GM12878 (cell line): Measurements from ENCODE around the gene SGIP1. TPM values are rescaled to one million over a fixed set of nuclear protein-coding genes. Genes with fewer than 3 reads are reported as not detected.

Experiments
- ATAC-seq: fragments of 200-7000 bp; cut with Tn5 transposase; 3 replicates; pipeline ENCODE4 v1.9.1; 2020; ENCODE audit warnings: mild to moderate bottlenecking, moderate library complexity
- BruUV-seq: library from RNA; stranded (reverse); fragments of 400-500 nt; replicated peaks from 2 replicates; lab custom pipeline; 2021; lab: Mats Ljungman, UMichigan
- CTCF ChIA-PET: fragments of 300-600 bp; sonication (Branson Sonifier 250); formaldehyde crosslinking; extraction: SDS; loops from one replicate; lab custom pipeline; 2021; ENCODE audit warnings: inconsistent platforms; lab: Yijun Ruan, JAX
- POLR2A ChIA-PET: fragments of 350-600 bp; formaldehyde crosslinking; extraction: SDS; loops from one replicate; lab custom pipeline; 2021; ENCODE audit warnings: inconsistent platforms; lab: Charles Lee
- RAD21 ChIA-PET: fragments of 300-600 bp; sonication (Branson Sonifier 250); formaldehyde crosslinking; loops from one replicate; lab custom pipeline; 2023; ENCODE audit warnings: antibody characterized with exemption; ENCODE audit not compliant: unreplicated experiment; lab: Charles Lee
- SMC1A ChIA-PET: fragments of 300-600 bp; sonication (Branson Sonifier 250); formaldehyde crosslinking; loops from one replicate; lab custom pipeline; 2023; ENCODE audit not compliant: unreplicated experiment, uncharacterized antibody; lab: Charles Lee
- DNase-seq: peaks from one replicate; pipeline ENCODE4 v3.0.0-alpha.2; 2011; ENCODE audit warnings: low read depth, low spot score
- FAIRE-seq: peaks from 3 replicates; lab custom pipeline; 2011; peaks lifted over from hg19 to GRCh38; lab: Jason Lieb, UNC
- H2AFZ ChIP-seq: 2 replicates; pipeline ENCODE4 v1.6.0; 2011; ENCODE audit warnings: low read depth, low read length, control low read depth; ENCODE audit not compliant: control insufficient read depth
- H3K27ac ChIP-seq: 2 replicates; pipeline ENCODE4 v1.5.1; 2011; ENCODE audit warnings: control low read depth; ENCODE audit not compliant: control insufficient read depth, insufficient read depth
- H3K27me3 ChIP-seq, 2 experiments: replicated peaks in 1 of 2; 2 replicates each; pipeline versions ENCODE4 v1.6.0 to v1.6.1; 2011; ENCODE audit warnings: low read length in 1 of 2; ENCODE audit not compliant: control insufficient read depth in 2 of 2, insufficient read depth in 2 of 2
- H3K36me3 ChIP-seq, 2 experiments: 2 replicates each; pipeline ENCODE4 v1.5.1; 2011; ENCODE audit warnings: low read length in 1 of 2; ENCODE audit not compliant: control insufficient read depth in 2 of 2, insufficient read depth in 2 of 2
- H3K4me1 ChIP-seq: 2 replicates; pipeline ENCODE4 v1.6.1; 2011; ENCODE audit warnings: mild to moderate bottlenecking, low read length, moderate library complexity, mixed read lengths; ENCODE audit not compliant: control insufficient read depth, insufficient read depth
- H3K4me2 ChIP-seq: 2 replicates; pipeline ENCODE4 v1.6.0; 2011; ENCODE audit warnings: control low read depth; ENCODE audit not compliant: control insufficient read depth, insufficient read depth
- H3K4me3 ChIP-seq: fragments of 200-600 bp; sonication (generic); 2 replicates; pipeline ENCODE4 v1.5.1; 2016
- H3K79me2 ChIP-seq: 2 replicates; pipeline ENCODE4 v1.6.0; 2011; ENCODE audit warnings: low read length; ENCODE audit not compliant: control insufficient read depth, insufficient read depth
- H3K9ac ChIP-seq: 2 replicates; pipeline ENCODE4 v1.8.0; 2011; ENCODE audit warnings: low read length, control low read depth, mixed read lengths; ENCODE audit not compliant: control insufficient read depth, insufficient read depth
- H3K9me3 ChIP-seq: replicated peaks from 3 replicates; pipeline ENCODE4 v1.5.1; 2011; ENCODE audit warnings: mild to moderate bottlenecking, low read length; ENCODE audit not compliant: control insufficient read depth, insufficient read depth
- H4K20me1 ChIP-seq: 2 replicates; pipeline ENCODE4 v1.6.0; 2011; ENCODE audit not compliant: control insufficient read depth, insufficient read depth
- BCL3 ChIP-seq: IDR thresholded peaks from 2 replicates; pipeline ENCODE4 v1.6.1; 2011; ENCODE audit warnings: borderline replicate concordance, low read depth, mild to moderate bottlenecking, moderate library complexity, low read length; ENCODE audit not compliant: insufficient read depth, poor library complexity, severe bottlenecking
- BHLHE40 ChIP-seq, 2 experiments: fragments of 450-650 bp in 1 of 2; IDR thresholded peaks; 2 replicates each; pipeline ENCODE4 v1.6.1; 2011 to 2017; ENCODE audit warnings: low read depth in 2 of 2, borderline replicate concordance in 1 of 2, improper control_type of control experiment in 1 of 2, low read length in 1 of 2, mild to moderate bottlenecking in 1 of 2
- EGR1 ChIP-seq, 2 experiments: IDR thresholded peaks; 1 replicate in 1 of 2; 2 replicates in 1 of 2; pipeline ENCODE4 v1.6.1; 2011 to 2012; ENCODE audit warnings: low read depth in 2 of 2, low read length in 2 of 2, borderline replicate concordance in 1 of 2, mild to moderate bottlenecking in 1 of 2, moderate library complexity in 1 of 2
- MAX ChIP-seq: IDR thresholded peaks from 2 replicates; pipeline ENCODE4 v1.6.1; 2012; ENCODE audit warnings: low read depth, low read length, improper control_type of control experiment
- PAX5 ChIP-seq: IDR thresholded peaks from 2 replicates; pipeline ENCODE4 v1.6.1; 2011; ENCODE audit warnings: low read depth, low read length, borderline replicate concordance
- RAD21 ChIP-seq: IDR thresholded peaks from 2 replicates; pipeline ENCODE4 v1.6.1; 2011; ENCODE audit warnings: mild to moderate bottlenecking, low read depth, low read length, moderate library complexity; ENCODE audit not compliant: insufficient read depth
- REST ChIP-seq: IDR thresholded peaks from 2 replicates; pipeline ENCODE4 v1.6.1; 2012; ENCODE audit warnings: mild to moderate bottlenecking, low read depth, low read length
- SIX5 ChIP-seq: IDR thresholded peaks from 2 replicates; pipeline ENCODE4 v1.6.1; 2011; ENCODE audit warnings: mild to moderate bottlenecking, low read depth, low read length, moderate library complexity; ENCODE audit not compliant: severe bottlenecking
- STAT1 ChIP-seq: fragments of 450-650 bp; conservative IDR thresholded peaks from 2 replicates; pipeline ENCODE4 v1.6.1; 2014; ENCODE audit warnings: antibody characterized with exemption, mild to moderate bottlenecking
- ZBTB33 ChIP-seq: fragments of 450-650 bp; IDR thresholded peaks from 2 replicates; pipeline ENCODE4 v1.6.1; 2017; ENCODE audit warnings: mild to moderate bottlenecking
- ZNF274 ChIP-seq: IDR thresholded peaks from one replicate; pipeline ENCODE4 v1.8.0; 2011; ENCODE audit not compliant: insufficient read length, insufficient read depth
- WGBS: methylation state at CpG from one replicate; pipeline ENCODE4 v1.1.6; 2016; ENCODE audit warnings: low lambda C conversion rate; ENCODE audit not compliant: insufficient replicate concordance, insufficient coverage; ENCODE audit errors: missing lambda C conversion rate; 5-methylcytosine and 5-hydroxymethylcytosine counted together
- in situ Hi-C: fragments of 300-500 bp; cut with MboI; formaldehyde crosslinking; loops from 9 replicates; pipeline ENCODE4 v1.14.3; 2018; ENCODE audit warnings: mixed read lengths
- intact Hi-C: fragments of 100-400 bp; cut with micrococcal nuclease; formaldehyde crosslinking; loops from one replicate; pipeline ENCODE4 v1.14.2; 2022; ENCODE audit not compliant: unreplicated experiment
- polyA plus RNA-seq, 11 experiments: library from polyadenylated mRNA; depleted of rRNA in 4 of 11; unstranded in 6 of 11; stranded (reverse) in 5 of 11; fragments of >200 nt; fragmentation: Nextera tagmentation in 4 of 11; fragmentation: Illumina TruSeq in 1 of 11; extraction: Ambion mirVana in 4 of 11; extraction: Trizol in 1 of 11; gene quantifications; 1 replicate in 1 of 11; 2 replicates in 10 of 11; pipeline versions ENCODE4 v1.2.1 to v1.2.3, GENCODE V29; 2011 to 2016; ENCODE audit warnings: inconsistent platforms in 2 of 11, missing spikeins in 2 of 11, low read depth in 1 of 11
- total RNA-seq, 4 experiments: library from RNA; depleted of rRNA in 3 of 4; stranded (reverse); fragments of >200 nt in 3 of 4; fragmentation: Illumina TruSeq in 1 of 4; extraction: Trizol in 1 of 4; gene quantifications; 2 replicates each; pipeline versions ENCODE4 v1.2.1 to v1.2.3, GENCODE V29; 2013 to 2021

Gene SGIP1
- total and polyA plus RNA-seq, 10 of the 15 experiments (the other 5 are each of a cell fraction or from before 2014, with no cell fraction given): 0.15 TPM; not detected in 9

- CTCF ChIA-PET: no interaction called here
- no peak for FAIRE-seq
Observed at GRCh38 chr1:66557157-66557556, 23.2 kb downstream of the SGIP1 start.

More at GRCh38 chr1:66557157-66557556, 23.2 kb downstream of the SGIP1 start:
- ATAC-seq: no peak
- 0% methylated on average over 1 of the region's 1 CpG for WGBS
- no peaks in the 10 kb centered on the region for H4K20me1 ChIP-seq
- H3K4me2 ChIP-seq: no peak overlapping the region
- RAD21 ChIA-PET: no interaction called here
- no peaks in the 10 kb centered on the region for H3K36me3 ChIP-seq
- no peak overlapping the region for H2AFZ ChIP-seq
- H3K9ac ChIP-seq: no peak overlapping the region
- BruUV-seq: no TSS peak
- no peaks in the 10 kb centered on the region for H3K27me3 ChIP-seq
- H3K4me3 ChIP-seq: no peak overlapping the region
- no peak overlapping the region for H3K27ac ChIP-seq
- no peaks in the 10 kb centered on the region for H3K9me3 ChIP-seq
- DNase-seq: no peak
- TF ChIP-seq SIX5 (no peak), EGR1 (IDR thresholded peaks at IDR 0.05; ENCODE audit: borderline replicate concordance in 1 of 2, low read depth in 2 of 2, low read length in 2 of 2) (no peak), REST (no peak), ZBTB33 (no peak), PAX5 (no peak), BCL3 (no peak), MAX (no peak), ZNF274 (no peak), RAD21 (no peak), STAT1 (no peak), BHLHE40 (IDR thresholded peaks at IDR 0.05; ENCODE audit: borderline replicate concordance in 1 of 2, low read depth in 2 of 2, low read length in 1 of 2) (no peak)
- TF ChIP-seq, all 136 proteins: peak for 0
- Histone ChIP-seq H3K79me2 (no peaks in the 10 kb centered on the region), H3K4me1 (no peaks in the 10 kb centered on the region)
- in situ Hi-C loops (no loop called here), intact Hi-C loops (no loop called here)
- SMC1A ChIA-PET: interaction anchor here (0.7 to 1.1 kb wide), 4 partner anchors 12 to 1843 kb away, joined by 3 read pairs; no protein-coding TSS in a partner anchor
- POLR2A ChIA-PET: no interaction called here
